HL-60 (cell line): ENCODE results near the gene ITGA2B.

Experiments used
- CTCF ChIP-seq: IDR thresholded peaks from one replicate; pipeline ENCODE4 v1.5.1; 2011; ENCODE audit warnings: low read length, control low read depth, inconsistent platforms; ENCODE audit not compliant: insufficient read depth
- GABPA ChIP-seq: IDR thresholded peaks from 2 replicates; pipeline ENCODE4 v1.6.1; 2012; ENCODE audit warnings: low read depth

GRCh38 chr17:44385287-44386181 lies 3.9 kb downstream of the ITGA2B start:
- TF ChIP-seq GABPA (no peak), CTCF (no peak)
